Gastroesophageal sphincter (tissue), 3 donors: ENCODE measurements around the gene PSMB2.

ENCODE experiments used
- CTCF ChIP-seq, 4 experiments: fragments of 200-600 bp in 2 of 4; fragments of 450-650 bp in 2 of 4; sonication (generic) in 1 of 4; IDR thresholded peaks; one replicate each; pipeline ENCODE4 v1.5.1; 2017 to 2019; ENCODE audit warnings: antibody characterized with exemption in 4 of 4, mild to moderate bottlenecking in 2 of 4, moderate library complexity in 2 of 4
- EP300 ChIP-seq: sonication (generic); formaldehyde crosslinking; IDR thresholded peaks from one replicate; pipeline ENCODE4 v1.6.1; 2017; ENCODE audit warnings: antibody characterized with exemption, mild to moderate bottlenecking
- POLR2A ChIP-seq, 2 donors: fragments of 450-650 bp; IDR thresholded peaks; one replicate each; pipeline ENCODE4 v1.6.1; 2017; ENCODE audit warnings: antibody characterized with exemption in 2 of 2, mild to moderate bottlenecking in 2 of 2, moderate library complexity in 1 of 2

GRCh38 chr1:35569936-35570335, 71.4 kb downstream of the PSMB2 start:
- TF ChIP-seq CTCF (IDR thresholded peaks at IDR 0.05) (no peak), POLR2A (IDR thresholded peaks at IDR 0.05) (no peak), EP300 (no peak)
